Measurements from ENCODE around the gene COX6A2.

DNA sequence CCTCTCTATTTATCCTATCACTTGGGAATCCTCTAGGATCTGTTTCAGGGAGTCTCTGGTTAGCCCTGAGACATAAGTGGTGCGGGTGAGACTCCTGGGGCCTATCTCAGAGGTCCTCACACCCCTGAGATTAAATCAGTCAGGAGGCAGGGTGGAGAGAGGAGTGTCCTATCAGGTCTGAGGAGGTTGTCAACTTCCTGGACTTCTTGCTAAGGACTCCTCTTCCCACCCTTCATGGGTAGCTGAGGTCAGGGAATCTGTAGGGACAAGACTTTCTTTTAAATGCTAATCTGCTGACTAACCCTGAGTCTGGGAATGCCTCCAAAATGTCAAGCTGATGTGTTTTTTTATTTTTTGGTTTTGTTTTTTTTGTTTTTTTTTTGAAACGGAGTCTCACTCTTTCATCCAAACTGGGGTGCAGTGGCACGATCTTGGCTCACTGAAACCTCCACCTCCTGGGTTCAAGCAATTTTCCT, 24.5 kb upstream of the COX6A2 start:
- TF ChIP-seq, protein P1, sequence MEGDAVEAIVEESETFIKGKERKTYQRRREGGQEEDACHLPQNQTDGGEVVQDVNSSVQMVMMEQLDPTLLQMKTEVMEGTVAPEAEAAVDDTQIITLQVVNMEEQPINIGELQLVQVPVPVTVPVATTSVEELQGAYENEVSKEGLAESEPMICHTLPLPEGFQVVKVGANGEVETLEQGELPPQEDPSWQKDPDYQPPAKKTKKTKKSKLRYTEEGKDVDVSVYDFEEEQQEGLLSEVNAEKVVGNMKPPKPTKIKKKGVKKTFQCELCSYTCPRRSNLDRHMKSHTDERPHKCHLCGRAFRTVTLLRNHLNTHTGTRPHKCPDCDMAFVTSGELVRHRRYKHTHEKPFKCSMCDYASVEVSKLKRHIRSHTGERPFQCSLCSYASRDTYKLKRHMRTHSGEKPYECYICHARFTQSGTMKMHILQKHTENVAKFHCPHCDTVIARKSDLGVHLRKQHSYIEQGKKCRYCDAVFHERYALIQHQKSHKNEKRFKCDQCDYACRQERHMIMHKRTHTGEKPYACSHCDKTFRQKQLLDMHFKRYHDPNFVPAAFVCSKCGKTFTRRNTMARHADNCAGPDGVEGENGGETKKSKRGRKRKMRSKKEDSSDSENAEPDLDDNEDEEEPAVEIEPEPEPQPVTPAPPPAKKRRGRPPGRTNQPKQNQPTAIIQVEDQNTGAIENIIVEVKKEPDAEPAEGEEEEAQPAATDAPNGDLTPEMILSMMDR (conservative IDR thresholded peaks at IDR 0.05 in 1 of 2, IDR thresholded peaks at IDR 0.05 in 1 of 2; ENCODE audit: low read depth in 1 of 2, low read length in 2 of 2) = no peak
- TF ChIP-seq EZH2 (IDR thresholded peaks at IDR 0.05; ENCODE audit: low read length, missing control alignments) = no peak

All from fibroblast of lung (primary cell).